Stimulated activated CD4-positive, alpha-beta T cell treated with anti-CD3 and anti-CD28 coated beads, Interleukin-4, amount 100 ng/mL, for 48 hours (primary cell): Measurements from ENCODE around the gene TIGD1.

ENCODE experiments used
- DNase-seq, 2 donors: peaks; one replicate each; pipeline ENCODE4 v3.0.0-alpha.2; 2020; ENCODE audit warnings: low read depth in 2 of 2

TIGD1 gene

GRCh38 chr2:232523682-232524597, 26.4 kb downstream of the TIGD1 start:
- peak in 1 of 2 donors; percentile 33 for DNase-seq

DNA sequence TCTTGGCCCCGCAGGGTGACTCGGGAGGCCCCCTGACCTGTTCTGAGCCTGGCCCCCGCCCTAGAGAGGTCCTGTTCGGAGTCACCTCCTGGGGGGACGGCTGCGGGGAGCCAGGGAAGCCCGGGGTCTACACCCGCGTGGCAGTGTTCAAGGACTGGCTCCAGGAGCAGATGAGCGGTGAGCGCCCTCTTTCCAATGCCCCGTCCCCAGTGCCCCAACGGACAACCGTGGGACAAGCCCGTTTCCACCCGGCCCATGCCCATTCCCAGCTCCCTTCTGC, 27.0 kb downstream of the TIGD1 start:
- no peak for DNase-seq

DNA sequence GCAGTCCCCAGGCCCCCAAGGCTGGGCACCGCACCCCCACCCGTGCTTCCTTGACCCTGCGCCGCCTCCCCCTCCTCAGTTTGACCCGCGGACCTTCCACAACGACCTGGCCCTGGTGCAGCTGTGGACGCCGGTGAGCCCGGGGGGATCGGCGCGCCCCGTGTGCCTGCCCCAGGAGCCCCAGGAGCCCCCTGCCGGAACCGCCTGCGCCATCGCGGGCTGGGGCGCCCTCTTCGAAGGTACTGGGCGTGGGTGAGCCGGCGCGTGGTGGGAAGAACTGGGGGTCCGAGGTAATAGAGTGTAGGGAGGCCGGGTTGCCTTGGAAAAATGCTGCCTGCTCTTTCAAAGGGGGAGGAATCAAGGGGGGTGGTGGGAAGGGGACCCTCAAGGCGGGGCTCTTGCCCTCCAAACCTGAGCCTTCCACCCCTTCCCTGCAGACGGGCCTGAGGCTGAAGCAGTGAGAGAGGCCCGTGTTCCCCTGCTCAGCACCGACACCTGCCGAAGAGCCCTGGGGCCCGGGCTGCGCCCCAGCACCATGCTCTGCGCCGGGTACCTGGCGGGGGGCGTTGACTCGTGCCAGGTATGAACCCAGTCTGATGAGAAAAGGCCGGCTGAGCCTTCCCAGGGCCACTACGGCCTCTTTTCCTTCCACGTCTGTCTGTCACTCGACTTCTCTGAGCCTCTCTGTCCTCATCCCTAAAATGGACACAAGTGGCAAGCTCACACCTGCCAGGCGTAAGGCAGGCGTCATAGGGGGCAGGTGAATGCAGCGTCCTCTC, 27.5 kb downstream of the TIGD1 start:
- no peak for DNase-seq

DNA sequence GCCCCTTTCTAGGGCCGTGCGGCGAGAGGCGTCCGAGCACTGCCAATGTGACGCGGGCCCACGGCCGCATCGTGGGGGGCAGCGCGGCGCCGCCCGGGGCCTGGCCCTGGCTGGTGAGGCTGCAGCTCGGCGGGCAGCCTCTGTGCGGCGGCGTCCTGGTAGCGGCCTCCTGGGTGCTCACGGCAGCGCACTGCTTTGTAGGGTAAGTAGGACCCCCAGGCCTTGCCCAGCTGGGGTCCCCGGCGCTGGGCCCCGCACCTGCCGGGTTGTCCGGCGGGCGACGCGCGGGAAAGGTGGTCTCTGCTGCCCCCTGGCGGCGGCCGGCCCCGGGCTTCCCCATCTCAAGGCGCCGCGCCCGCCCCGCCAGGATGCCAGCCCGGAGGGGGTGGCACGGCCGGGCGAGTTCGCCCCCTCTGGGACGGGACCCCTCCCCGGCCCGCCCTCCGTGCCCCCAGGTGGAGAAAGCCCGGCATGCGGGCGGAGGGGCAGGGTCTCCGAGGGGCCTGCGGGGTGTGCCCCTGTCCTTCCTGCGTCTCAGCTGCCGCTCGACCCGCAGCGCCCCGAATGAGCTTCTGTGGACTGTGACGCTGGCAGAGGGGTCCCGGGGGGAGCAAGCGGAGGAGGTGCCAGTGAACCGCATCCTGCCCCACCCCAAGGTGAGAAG, 28.3 kb downstream of the TIGD1 start:
- peak; percentile 59 to 74 for DNase-seq

DNA sequence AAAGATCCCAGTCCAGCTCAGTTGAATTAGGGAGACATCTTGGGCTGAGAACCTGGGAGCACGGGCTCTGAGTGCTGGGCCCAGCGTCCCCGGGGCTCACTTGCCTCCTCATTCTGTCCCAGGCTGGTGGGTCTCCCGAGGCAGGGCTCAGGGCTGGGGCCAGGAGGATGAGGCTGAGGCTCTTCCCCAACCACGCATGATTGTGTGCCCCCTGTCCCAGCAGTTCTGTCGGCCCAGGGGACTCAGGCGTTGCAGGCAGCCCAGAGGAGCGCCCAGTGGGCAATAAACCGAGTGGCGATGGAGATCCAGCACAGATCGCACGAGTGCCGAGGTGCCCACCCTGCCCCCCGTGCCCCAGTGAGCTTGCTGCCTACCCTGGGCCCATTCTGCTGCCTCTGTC, 29.3 kb downstream of the TIGD1 start:
- DNase-seq: no peak

GRCh38 chr2:232520489-232520888, 29.9 kb downstream of the TIGD1 start:
- DNase-seq: no peak

DNA sequence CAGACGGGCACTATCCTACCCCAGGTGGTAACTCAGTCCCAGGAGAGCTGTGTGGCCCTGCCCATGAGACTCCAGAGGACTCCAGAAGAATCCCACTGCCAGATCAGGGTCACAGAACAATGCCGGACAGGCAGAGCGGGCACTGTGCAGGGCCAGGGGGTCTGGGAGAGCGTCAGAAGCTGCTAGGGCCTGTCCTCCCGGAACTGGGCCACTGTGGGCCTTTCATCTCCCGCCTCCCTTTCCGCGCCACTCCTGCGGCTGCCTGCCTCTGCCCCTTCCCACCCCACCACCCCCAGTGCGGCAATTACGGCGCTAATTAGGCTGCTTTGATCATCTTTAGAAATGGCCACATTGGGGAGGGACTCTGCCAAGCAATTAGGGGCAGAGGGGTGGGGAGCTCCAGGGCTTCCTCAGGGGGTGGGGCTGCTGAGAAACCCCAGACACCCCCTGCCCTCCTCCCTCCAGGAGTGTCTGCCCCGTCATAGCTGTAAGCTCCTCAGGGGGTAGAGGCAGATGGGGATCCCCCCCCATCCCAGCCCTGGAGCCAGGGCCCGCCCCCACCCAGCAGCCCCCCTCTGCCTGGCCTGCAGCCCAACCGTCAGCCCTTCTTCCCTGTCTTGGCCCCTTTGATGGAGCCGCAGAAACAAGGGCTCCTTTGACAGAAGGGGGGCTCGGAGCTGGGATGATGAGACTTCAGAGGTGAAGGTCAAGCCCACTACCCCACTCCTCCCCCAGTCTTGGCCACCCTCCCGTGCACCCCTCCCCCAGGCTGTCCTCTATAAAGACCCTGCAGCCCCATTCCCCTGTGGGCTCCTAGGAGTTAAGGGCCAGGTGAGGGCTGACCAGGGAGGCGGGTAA, 30.5 kb downstream of the TIGD1 start, which contains the start of gene PRSS56:
Gene PRSS56, plus strand, starts transcription at position 808 of the 858 bp plus-strand sequence. CDS start 211 bp downstream, outside the sequence.
- no peak for DNase-seq

DNA sequence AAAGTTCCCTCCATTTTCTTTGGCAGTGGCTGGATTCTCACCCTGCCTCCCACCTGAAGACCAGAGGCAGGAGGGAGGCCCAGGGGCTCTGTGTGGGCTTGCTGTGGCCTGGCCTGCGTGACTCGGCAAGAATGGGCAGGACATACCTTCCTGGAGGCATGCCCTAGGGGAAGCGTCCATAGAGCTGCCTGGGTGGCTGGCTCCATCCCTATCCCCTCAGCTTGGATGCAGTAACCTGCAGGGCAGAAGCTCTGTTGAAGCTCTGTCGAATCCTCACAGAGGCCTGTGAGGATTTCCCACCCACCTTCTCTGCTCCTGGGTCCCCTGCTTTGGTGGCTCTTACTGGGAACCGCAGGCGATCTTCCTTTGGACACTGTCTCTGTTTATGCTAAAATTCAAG, 31.5 kb downstream of the TIGD1 start:
- no peak for DNase-seq

- no peak for DNase-seq
Observed at GRCh38 chr2:232516551-232516950, 33.8 kb downstream of the TIGD1 start.

GRCh38 chr2:232515639-232516038, 34.7 kb downstream of the TIGD1 start:
- DNase-seq: no peak

DNA sequence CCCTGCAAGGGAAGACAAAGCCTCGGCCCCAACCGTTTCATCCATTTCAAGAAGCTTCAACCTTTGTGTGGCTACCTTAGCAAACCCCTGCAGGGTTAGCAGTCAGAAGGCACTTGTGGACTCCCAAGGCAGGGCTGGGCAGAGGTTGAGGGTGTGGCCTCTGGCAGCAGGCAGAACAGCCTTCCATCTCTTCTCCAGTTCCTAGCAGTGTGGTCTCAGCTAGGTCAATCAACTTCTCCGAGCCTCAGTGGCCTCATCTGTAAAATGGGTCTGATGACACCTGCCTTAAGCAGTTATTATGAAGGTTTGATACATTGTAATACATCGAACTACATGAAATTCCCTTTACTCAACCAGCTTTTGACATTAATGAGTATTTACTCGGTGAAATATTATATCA, 37.0 kb downstream of the TIGD1 start:
- DNase-seq: no peak

DNA sequence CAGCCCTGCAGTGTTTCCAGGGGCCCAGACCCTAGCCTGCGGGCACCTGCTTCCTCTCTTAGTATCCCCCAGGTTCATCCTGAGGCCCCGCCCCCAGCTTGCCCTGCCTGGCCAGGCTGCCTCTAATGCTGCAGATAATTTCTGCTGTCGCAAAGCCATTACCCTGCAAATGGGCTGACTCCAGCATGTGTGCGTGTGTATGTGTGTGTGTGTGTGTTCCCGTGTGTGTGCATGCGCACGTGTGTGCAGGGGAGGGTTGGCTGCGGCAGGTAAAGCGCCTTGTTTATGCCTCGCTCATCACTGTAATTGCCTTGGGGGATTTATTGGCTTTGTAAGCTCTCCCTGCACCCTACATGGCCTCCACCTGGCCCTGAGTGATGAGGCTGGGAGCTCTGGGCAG, 37.8 kb downstream of the TIGD1 start:
- DNase-seq: no peak

GRCh38 chr2:232511336-232511890, 38.9 kb downstream of the TIGD1 start:
- DNase-seq: no peak

GRCh38 chr2:232508251-232508650, 42.1 kb downstream of the TIGD1 start:
- DNase-seq: no peak

GRCh38 chr2:232506709-232507108, 43.6 kb downstream of the TIGD1 start:
- DNase-seq: no peak

GRCh38 chr2:232505856-232506255, 44.5 kb downstream of the TIGD1 start:
- DNase-seq: no peak

DNA sequence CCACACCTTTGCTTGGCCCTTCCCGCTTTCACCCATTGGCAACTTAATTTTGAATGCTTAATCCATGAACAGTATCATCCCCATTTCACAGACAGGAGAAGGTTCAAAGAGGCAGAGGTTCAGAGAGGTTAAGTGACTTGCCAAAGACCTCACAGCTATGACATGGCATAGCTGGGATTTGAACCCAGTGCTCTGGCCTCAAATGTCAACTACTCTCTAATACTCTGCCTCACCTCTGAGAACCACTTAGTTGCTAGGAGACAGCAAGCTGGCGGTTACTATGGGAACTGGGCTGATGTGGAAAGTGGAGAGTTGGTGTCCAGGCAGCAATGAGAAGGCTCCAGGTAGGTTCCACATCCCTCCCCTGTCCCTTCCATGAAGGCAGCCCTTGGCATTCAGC, 45.9 kb downstream of the TIGD1 start:
- no peak for DNase-seq

DNA sequence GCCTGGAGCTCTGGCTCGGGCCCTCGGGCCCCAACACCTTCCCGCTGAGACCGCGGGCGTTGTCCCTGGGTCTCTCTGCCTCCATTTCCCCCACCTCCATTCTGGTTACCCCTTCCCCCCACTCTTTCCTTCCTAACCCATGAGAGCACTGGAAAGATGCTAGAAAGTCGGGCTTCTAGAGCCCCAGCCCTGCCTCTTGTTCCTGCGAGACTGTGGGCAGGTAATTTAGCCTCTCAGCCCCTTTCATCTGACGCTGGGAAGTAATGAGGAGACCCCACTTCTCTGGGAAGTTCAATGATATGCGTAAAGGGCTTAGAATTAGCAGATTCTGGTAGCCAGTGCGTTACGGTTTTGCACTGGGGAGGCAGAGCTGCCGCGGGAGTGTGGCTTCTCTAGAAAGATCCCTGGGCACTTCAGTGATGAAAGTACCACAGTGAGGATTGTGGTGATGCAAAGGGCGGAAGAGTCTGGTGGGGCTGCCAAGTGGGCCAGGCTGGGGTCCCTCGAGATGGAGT, 46.5 kb downstream of the TIGD1 start:
- no peak for DNase-seq

GRCh38 chr2:232502911-232503808, 47.2 kb downstream of the TIGD1 start:
- peak in 1 of 2 donors; percentile 18 for DNase-seq

- no peak for DNase-seq
Observed at GRCh38 chr2:232502511-232502910, 47.8 kb downstream of the TIGD1 start.
